ENCODE measurements around the gene EDRF1.

The EDRF1 gene

DNA sequence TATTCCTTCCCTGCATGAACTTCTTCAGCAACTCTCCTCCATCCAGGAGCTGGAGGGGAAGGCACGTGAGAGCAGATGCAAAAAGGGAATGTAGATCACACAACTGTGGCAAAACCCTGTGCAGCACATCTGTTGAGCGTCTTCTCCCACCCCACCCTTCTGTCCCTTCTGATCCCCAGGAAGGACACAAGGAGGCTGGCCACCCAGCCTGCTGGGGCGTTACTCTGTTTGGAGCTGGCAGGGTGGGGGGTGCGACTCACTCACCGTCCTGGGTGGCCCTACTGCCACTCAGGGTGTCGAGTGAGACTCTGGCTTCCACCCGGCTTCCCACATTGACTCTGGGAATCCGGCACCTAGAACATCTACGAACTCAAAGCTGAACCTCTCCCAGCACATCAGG, 66.3 kb downstream of the EDRF1 start:
- DNase-seq (ENCODE audit: low read depth in 2 of 2, low spot score in 1 of 2) = no peak

DNA sequence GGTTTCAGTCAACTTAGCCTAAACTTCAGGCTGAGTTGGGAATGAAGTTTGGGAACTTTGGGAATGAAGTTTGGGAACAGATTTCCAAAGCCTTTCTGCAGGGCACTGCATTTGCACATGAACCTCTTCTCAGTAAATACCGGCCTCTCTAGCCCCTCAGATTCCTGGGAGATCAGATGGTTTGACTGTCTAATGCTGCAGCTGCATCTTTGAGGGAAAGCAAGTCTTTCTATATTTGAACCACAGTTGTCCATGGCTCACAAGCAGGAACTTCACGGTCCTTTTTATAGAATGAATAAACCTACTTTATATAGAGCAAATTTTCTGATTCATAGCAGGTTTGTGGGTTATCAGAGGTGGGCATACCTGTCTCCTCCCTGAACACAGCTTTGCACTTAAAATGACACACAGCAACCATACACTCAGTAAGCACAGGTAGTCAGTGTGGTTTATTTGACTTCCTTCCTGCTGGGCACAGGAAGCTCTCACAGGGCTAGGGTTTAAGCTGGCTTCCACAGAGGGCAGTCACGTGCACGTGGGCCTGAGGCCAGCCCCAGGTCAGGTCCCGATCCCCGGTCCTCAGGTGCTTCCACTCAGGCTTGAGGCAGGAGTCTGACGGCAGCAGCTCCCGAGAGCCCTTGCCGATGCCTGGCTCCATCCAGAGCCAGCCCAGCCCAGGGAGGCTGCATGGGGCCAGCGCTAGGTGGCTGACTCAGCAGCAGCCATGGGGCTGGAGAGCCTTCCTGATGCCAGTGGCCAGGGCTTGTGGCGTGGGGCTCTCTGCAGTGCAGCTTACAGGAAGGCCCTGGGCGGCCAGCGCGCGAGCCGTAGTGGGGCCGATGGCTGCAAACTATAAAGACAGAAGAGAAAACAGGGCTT, 68.9 kb downstream of the EDRF1 start:
- no peak for DNase-seq (ENCODE audit: low read depth in 2 of 2, low spot score in 1 of 2)

DNA sequence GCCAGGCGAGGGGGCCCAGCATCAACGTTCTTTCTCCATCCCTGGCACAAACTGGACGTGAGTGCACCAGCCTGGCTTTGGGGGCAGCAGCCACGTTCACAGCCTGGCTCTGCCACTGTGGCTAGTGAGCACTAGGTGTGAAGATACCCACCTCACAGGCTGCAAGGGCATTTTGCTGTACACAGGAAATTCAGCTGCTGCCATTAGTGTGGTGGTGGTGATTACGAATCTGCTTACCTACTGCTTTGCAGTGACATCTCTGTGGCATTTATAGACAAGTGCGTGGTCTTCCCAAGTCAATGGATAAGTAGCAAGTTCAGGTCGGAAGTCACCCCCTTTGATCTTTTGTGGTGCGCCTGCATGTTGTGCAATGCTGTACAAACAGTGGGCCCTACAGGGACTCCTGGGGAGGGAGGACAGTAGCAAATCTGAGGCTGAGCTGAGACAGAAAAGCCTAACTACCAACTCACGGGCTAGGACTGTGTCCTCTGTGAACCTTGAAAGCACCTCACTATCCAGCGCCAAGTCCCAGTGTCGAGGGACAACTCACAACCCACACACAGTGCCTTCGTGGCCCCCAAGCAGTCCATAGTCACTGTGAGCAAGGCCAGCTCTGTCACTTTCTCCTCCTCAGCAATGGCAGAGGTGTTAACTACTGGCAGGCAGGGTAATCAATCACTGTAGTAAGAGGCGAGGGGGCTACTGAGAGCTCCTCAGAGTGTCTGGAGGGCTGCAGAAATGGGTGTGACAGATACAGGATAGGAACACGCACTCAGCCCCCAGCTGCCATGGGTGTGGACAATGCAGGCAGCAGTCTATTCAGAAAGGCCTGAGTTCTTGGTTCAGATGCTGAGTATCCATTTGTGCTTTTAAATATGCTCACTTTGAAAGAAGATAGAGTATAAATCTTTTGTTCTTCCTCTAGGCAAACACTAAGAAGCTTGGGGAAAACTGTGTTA, 73.1 kb downstream of the EDRF1 start:
- no peak for DNase-seq (ENCODE audit: low read depth in 2 of 2, low spot score in 1 of 2)

DNA sequence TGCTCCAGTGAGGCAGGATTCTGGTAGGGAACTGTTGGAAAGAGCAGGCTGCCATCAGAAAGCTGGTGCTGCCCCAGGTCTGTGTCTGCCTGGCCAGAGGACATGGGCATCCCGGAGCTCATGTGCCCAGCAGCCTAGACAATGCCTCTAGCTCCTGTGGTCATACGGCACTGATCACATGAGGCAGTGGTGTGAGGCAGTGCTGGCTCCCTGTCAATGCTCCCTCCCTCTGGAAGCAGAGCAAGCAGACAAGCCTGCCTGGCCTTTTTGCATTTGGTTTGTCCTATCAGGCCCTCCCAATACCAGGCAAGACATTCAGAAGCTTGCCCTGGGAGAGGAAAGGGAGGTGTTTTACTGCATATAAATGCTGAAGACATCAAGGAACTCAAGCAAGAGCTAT, 75.6 kb downstream of the EDRF1 start:
- no peak for DNase-seq (ENCODE audit: low read depth in 2 of 2, low spot score in 1 of 2)

DNA sequence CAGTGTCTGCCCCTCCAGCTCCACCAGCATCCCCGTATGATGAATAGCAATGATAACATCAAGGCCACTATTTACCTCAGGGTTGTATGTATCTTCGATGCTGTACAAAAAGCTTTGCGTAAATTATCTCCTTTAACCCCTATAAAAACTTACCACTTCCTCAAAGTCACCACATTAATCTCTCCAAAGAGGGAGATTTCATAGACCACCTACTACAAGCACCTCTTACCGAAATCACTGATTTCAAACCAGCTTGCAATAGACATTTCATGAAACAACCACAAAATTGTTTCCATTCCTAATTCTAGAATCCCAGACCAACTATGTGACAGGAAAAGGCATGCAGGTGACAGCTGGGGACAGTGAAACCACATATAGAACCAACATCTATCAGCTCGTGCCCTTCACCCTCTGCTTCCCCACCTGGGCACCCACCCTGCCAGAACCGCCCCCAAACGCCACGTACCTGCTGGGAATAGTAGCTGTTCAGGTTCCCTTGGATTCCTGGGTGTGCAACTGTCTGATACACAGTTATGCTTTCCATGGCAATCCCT, 76.2 kb downstream of the EDRF1 start:
- no peak for DNase-seq (ENCODE audit: low read depth in 2 of 2, low spot score in 1 of 2)

DNA sequence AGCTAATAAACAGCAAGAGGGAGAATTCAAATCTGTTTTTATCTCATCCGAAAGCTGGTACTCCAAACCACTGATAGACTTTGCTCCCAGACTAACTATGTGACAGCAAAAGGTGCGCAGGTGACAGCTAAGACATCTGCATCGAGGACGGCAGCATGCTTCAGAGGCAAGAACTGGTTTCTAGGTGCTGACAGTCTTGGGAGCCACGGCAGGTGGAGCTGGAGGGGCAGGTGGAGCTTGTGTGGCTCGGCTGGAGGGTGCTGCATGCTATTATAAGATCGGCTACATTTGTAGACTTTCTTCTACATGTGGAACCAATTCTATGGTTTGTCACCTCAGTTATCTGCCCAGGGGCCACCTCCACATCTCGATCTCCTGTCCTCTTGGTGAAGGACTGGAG, 77.9 kb downstream of the EDRF1 start:
- DNase-seq (ENCODE audit: low read depth in 2 of 2, low spot score in 1 of 2) = no peak

DNA sequence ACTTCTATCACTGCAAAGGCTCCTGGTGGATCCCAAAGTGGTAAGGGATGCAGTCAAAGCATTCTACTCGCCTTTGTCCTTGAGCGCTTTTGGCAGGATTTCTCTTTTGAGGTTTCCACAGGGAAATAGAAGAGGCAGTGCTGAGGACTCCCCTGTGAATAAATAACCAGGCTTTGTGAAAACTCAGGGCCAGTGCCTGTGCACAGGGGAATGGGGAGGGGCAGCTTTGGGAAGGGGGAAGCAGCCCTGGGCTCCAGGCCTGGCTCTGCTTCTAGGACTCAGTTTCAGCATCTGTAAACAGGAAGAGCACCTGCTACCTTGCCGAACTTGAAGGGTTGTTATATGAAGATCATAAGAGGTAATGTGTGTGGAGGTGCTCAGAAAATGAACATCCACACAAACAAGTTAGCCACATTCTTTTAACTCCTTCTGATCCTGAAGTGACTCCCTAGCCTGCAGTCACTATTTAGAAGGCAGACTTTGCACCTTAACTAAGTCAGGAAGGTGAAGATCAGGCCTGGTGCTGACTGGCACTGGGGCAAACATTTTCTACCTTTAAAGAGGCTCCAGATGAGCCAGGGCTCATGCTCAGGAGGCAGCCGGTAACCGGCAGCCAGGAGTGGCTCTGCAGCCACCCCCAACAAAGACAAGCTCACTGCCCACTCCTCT, 78.6 kb downstream of the EDRF1 start:
- DNase-seq (ENCODE audit: low read depth in 2 of 2, low spot score in 1 of 2) = no peak

DNA sequence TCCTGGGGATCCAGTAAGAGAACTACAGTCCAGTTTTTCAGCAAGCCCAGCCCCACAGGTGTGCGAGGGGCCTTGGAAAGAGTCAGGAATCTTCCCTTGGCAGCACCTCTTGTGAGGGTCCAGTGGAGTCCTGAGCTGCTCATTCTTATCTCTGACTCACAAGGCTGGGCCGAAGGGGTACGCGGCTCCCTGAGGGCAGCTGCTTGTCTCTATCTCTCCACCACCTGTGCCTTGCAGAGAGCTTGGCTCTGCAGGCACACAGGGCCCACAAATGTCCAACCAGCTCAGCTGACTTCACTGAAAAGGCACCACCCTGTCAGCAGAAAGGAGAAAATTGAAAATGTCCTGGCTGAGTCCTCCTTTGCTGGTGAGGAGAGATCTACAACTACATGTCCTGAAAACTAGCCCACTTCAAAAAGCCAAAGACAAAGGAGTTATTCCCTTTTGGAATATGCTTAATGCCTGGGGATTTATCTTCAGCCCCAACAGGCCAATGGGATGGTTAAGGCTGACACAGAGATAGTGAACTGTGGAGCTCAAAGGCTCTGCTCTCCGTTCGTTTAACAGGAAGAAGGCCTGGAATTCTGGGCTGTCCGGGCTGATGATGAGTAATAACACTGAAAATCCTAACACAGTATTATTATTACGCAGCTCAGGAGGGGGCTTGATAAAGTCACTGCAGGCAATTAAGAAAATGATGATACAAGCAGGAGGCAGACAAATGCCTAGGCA, 80.1 kb downstream of the EDRF1 start:
- no peak for DNase-seq (ENCODE audit: low read depth in 2 of 2, low spot score in 1 of 2)

DNA sequence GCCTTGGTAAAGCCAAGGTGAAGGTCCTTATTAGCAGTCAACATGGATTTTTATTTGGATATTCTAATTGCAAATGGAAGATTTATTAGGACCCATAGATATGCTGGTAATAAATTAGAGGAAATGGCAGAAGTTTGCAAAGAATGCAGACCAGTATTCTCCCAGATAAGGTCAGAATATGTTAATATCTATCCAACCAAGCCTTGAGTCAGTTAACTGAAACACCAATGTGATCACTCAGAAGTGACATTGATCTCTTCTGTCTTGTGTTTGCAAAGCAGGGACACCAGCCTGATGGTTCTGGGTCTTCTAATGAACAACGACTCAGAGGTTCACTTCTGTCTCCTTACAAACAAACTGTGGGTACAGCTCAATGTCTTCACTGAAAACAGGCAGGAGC, 82.1 kb downstream of the EDRF1 start:
- no peak for DNase-seq (ENCODE audit: low read depth in 2 of 2, low spot score in 1 of 2)

DNA sequence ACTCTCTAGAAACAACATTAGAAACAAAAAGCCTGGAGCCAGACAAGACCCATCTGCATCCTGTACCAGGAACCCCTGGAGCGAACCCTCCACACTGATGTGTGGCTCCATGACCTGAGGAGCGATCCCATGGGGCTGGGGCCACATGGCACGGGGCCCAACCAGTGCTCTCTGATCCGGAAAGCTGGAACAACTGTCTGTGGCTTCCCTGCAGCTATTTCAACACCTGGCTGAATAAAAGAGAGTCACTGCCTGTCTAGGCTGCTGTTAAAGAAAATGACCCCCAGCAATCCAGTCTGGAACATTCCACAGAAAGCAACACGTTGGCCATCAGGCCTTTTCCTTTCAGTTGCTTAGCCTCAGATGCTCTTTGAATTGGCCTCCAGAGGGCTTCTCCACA, 82.6 kb downstream of the EDRF1 start:
- DNase-seq (ENCODE audit: low read depth in 2 of 2, low spot score in 1 of 2) = no peak

DNA sequence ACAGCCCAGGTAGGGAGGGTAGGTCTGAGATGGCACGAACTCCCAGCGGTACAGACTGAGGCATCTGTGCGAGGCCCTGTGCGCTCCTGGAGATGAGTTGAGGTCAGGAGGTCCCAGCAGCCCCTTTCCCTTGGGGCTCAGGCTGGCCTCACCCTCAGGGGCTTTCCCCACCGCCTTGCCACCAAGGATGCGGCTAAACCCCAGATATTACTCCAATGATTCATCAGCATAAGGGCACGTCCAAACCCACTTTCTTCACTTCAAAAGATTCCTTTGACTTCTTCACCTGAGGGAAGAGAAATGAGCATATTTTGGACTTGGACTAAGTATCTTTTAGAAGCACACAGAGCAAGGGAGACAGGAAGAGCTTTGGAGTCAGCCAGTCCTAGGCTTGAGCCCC, 83.2 kb downstream of the EDRF1 start:
- no peak for DNase-seq (ENCODE audit: low read depth in 2 of 2, low spot score in 1 of 2)

DNA sequence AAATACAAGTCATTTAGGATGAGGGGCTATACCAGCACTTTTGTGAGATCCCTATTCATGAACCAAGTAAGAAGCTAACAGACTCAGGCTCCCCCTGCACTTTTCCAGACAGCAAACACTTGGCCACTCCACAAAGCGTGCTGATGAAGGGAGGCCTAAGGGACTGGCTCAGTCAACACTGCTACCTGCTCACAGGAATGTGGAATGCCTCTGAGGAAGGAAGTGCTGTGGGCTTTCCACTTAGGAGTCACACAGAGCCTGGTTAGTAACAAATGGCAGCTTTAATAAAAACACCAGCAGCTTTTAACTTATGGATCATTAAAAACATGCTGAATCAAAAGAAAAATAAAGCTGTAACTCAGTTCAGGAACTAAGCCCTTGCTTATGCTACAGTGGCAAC, 88.5 kb downstream of the EDRF1 start:
- no peak for DNase-seq (ENCODE audit: low read depth in 2 of 2, low spot score in 1 of 2)

DNA sequence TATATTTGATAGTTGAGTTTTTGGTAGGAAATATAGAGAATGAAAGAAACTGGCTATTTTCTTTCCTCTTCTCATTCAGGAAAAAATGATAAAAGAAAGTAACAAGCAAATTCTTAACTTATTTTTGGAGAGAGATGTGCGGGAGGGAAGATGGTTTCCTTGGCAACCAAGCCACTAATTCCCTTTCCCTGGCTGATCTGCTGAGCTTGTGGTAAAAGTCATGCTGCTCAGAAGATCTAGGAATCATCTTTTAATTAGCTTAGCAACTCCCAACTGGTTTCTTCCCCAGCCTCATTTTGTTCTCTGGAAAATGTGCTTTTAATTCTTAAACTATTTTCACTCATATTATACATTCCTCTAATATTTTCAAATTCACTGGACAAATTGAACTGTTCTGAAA, 91.7 kb downstream of the EDRF1 start:
- no peak for DNase-seq (ENCODE audit: low read depth in 2 of 2, low spot score in 1 of 2)

DNA sequence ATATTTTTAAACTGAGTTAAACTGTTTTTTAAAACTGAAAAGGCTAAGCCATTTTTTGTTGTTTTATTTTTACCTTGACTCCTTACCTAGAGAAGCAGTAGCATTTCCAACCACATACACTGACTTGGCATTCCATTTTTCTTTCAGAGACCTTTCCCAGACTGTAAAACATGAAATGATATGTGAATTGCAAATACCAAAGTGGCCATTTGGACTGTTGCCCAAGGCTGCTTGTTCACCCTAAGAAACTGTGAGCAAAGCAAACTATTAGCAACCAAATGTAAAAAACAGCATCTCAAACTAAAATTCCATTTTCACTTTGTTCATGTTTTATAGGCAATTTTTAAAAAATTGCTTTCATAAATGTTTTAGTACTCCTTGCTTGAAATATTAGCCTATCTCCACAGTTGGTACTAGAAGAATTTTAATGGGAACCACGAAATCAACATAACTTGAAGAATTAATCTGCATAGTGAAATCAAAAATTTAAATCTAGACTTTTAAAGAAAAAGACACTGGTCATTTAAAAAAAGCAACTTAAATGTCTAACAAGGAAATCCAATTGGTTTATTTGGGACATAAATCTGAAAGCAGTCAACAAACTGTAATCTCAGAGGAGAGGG, 92.7 kb downstream of the EDRF1 start:
- no peak for DNase-seq (ENCODE audit: low read depth in 2 of 2, low spot score in 1 of 2)
